NCI-H128 (cell line): ENCODE data around the gene SLC2A3.
A peak's percentile ranks its signal among the peaks of the same experiment; 100 is the strongest.
"Not testable (repeated sequence)": the region's sequence is repeated elsewhere in the genome, so short reads cannot be mapped to it uniquely, and the experiment has no call there.

Source experiments
- DNase-seq: peaks from one replicate; lab custom pipeline; 2025; ENCODE audit not compliant: unreplicated experiment; lab: John Stamatoyannopoulos, UW

The SLC2A3 gene

DNA sequence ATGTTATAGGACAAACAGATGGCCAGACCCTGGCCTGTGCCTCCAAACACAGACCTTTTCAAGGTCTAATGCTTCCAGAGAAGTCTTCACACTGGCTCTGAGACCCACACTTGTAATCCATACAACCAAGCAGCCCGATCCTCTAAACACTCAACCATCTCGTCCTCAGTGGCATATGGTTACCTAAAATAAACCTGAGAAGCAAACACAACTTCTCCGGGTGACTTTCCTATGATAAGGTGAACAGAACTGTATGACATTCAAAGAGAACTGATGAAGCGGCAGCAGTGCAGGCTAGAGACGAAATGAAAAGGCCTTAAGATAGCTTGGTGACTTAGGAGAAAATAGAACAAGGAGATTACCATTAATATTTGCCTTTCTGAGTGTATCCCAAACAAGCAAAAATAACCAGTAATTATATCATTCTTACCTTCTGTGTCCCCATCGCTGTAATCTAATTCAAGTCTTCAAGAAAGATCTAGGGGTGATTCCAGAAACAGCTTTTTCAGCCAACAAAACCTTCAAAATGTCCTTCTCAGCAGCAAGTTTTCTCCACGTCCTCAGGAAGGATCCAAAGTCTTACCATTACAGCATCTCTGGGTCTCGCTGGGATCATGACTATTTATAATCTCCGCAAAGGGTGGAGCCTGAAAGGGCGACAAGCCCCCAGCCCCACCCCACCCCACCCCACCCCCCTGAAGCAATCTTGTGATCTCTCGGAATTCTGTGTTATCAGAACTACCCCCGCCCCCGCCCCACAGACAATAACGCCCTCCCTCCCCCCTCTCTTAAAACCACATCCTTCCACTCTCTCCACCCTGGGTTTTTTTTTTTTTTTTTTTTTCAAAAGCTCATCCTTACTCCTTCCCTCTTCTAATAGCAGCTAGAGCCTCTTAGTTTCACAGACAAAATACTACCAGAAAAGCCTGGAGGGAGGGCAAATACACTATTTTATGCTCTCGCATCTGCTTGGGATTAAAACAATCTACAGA, at the start of gene SLC2A3:
Gene SLC2A3 (minus strand): TSS at position 598 of the 992 bp plus-strand sequence. CDS start 153 bp downstream, at position 445.
- peak; percentile 61 for DNase-seq

GRCh38 chr12:7984900-7985299, 48.9 kb upstream of the SLC2A3 start:
- DNase-seq = no peak

DNA sequence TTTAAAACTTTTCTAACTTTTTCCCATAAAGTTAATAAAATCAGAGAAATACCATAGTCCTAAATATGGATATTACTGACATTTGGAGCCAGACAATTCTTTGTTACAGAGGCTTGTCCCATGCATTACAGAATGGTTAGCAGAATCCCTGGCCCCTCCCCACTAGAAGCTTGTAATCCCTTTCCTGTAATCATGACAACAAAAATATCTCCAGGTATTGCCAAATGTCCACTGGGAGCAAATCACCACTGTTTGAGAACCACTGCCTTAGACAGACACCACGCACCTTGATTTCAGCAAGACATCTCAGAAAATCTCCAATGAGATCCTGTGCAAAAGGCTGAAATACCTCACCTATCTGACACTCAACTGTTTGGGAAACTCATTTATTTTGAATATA, 47.5 kb upstream of the SLC2A3 start:
- not testable (repeated sequence) for DNase-seq

- DNase-seq = not testable (repeated sequence)
These were observed 47.0 kb upstream of the SLC2A3 start for GRCh38 chr12:7983019-7983418.

DNA sequence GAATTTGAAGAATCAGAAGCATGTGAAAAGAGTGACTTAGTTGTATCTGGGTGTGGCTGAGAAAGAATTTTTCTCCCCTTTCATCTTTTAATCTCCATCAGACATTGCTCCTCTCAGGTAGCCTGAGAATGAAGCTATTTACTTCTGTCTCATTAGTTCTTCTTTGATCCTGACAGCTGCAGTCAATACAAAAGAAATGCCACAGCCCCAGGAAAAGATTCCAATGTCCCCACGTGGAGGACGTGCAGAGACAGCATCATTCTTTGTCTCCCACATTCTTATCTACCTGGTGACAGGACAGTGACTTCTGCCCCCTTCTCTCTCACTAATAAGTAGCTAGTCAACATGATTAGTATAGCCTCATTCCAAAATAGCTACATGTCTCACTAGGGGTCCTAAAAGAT, 46.3 kb upstream of the SLC2A3 start:
- not testable (repeated sequence) for DNase-seq

GRCh38 chr12:7981446-7981845, 45.5 kb upstream of the SLC2A3 start:
- no peak for DNase-seq

DNA sequence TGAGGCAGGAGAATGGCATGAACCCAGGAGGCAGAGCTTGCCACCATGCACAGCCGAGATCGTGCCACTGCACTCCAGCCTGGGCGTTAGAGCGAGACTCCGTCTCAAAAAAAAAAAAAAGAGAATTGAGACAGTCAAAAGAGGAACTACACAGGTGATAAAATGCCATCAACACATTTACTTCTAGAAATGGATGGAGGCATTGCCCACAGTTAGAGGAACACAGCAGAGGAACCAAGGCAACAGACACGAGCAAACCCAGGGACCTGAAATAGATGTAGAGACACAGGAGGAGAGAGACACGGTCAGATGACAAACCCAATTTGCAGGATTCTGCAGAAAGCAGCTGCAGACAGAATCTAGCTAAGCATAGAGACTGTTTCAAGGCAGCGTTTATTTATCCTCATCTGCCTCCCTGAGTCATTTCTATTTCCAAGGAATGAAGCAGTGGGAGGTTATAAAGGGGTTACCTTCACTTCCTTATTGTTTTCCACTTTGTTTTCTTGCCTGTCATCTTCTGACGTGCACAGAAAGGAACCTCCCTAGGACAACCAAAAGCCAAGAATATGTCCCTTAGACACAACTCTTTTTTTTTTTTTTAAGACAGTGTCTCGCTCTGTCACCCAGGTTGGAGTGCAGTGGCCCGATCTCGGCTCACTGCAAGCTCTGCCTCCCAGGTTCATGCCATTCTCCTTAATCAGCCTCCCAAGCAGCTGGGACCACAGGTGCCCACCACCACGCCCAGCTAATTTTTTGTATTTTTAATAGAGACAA, 41.6 kb upstream of the SLC2A3 start:
- DNase-seq = not testable (repeated sequence)

GRCh38 chr12:7973457-7973825, 37.5 kb upstream of the SLC2A3 start:
- DNase-seq = no peak

DNA sequence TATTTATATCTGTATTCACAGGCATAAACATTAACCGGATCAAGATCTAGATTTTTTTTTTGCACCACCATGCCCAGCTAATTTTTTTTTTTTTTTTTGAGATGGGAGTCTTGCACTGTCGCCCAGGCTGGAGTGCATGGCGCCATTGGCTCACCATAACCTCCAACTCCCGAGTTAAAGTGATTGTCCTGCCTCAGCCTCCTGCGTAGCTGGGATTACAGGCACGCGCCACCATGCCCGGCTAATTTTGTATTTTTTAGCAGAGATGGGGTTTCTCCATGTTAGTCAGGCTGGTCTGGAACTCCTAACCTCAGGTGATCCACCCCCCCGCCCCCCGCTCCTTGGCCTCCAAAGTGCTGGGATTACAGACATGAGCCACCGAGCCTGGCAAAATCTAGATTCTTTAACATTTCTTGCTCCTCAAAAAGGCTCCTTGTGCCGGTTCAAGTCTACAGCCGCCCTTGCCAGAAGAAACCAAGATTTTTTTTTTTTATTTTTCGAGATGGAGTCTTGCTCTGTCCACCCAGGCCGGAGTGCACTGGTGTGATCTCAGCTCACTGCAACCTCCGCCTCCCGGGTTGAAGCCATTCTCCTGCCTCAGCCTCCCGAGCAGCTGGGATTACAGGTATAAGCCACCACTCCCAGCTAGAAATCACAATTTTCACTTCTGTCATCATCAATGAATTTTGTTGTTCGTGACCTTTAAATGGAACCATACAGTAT, 36.9 kb upstream of the SLC2A3 start:
- no peak for DNase-seq

DNA sequence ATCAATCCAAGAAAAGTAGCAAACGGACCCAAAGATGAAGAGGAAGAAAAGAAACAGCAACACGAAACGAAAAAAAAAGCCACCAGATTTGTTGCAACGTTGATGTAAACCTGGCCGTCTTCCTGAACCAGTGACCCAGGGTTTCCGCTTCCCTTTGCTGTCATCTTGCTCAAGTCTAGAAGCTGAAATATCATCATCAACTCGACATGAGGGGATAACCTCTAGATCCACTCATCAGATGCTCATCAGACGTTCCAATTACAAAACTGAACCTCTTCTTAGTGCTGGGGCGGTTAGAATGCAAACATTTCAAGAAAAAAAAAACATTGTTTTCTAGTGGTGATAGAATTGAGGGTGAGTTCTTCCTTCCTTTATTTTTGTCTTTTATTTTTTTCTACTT, 36.3 kb upstream of the SLC2A3 start:
- not testable (repeated sequence) for DNase-seq

- DNase-seq = not testable (repeated sequence)
These were observed 35.8 kb upstream of the SLC2A3 start for GRCh38 chr12:7971765-7972164.

DNA sequence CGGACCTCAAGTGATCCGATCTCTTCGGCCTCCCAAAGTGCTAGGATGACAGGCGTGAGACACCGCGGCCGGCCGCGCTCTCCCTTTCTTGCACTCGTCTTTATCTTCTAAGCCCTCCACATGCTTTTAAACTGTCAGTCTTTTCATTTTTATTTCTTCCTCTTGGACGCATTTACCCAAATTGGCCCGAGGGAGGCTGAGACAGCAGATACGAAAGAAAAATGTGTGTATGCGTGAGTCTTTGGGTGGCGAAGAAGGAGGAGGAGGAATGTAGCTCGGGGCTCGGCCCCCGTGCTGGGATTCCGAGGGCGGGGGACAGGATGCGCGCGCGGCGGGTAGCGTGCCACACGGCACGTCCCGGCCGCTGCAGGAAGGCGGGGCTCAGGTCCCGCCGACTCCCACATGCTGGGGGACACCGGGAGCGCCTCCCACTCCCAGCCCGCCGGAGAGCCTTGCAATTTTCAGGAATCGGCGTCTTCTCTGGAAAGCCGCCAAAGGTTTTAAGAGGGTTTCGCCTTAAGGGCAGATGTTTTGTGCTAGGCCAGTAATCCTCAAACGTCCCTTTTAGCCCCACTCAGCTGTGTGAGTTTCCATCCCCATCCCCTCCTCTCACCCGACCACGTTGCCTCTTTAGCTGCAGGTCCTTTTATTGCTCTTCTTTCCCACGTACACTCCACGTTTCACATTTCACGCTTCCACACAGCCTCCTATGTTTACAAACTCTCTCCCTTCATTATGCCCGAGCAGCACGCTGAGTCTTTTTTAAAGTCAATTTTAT, 34.7 kb upstream of the SLC2A3 start:
- peak; percentile 96 for DNase-seq

DNA sequence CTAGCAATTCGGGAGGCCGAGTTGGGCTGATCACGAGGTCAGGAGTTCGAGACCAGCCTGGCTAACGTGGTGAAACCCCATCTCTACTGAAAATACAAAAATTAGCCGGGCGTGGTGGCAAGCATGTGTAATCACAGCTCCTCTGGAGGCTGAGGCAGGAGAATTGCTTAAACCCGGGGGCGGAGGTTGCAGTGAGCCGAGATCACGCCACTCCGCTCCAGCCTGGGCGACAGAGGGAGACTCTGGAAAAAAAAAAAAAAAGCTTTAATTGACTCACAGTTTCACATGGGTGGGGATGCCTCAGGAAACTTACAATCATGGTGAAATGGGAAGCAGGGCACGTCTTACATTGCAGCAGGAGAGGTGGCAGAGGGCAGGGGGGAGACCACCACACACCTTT, 30.6 kb upstream of the SLC2A3 start:
- no peak for DNase-seq

DNA sequence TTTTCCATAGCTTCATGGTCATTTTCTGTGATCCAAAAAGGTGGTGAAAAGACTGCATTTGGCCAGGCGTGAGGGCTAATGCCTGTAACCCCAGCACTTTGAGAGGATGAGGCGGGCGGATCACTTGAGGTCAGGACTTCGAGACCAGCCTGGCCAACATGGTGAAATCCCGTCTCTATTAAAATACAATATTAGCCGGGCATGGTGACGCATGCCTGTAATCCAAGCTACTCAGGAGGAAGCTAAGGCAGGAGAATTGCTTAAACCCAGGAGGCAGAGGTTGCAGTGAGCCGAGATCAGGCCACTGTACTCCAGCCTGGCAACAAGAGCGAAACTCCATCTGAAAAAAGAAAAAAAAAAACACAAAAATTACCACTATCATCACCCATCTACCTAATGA, 28.7 kb upstream of the SLC2A3 start:
- DNase-seq = not testable (repeated sequence)

- DNase-seq = no peak
These were observed 25.6 kb upstream of the SLC2A3 start for GRCh38 chr12:7961395-7962178.

DNA sequence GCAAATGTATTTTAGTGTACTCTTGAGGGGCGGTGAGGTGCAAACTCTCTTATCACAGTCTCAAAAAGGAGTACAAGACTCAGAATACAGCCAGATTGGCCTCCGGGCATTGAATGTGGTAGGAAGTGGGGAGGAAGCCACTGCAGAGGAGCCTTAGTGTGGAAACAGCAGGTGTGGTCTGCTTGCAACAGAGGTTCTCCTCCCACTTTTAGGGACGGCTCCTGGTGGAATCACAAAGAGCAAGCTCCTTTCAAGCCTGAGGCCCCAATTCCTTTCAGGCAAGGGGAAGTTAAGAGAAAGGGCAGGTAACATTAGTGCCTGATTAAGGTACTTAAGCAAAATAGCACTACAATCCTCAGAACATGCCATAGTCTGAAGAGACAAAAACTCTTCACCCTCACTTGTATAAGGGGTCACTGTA, 23.7 kb upstream of the SLC2A3 start:
- DNase-seq = no peak

- DNase-seq = no peak
These were observed 23.3 kb upstream of the SLC2A3 start for GRCh38 chr12:7959278-7959677.

DNA sequence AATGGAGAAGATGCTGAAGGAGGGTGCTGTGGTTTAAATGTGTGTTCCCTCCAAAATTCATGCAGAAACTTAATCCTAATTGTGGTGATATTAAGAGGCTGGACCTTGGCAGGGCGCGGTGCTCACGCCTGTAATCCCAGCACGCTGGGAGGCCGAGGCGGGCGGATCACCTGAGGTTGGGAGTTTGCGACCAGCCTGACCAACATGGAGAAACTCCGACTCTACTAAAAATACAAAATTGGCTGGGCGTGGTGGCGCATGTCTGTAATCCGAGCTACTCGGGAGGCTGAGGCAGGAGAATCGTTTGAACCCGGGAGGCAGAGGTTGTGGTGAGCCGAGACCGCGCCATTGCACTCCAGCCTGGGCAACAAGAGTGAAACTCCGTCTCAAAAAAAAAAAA, 18.9 kb upstream of the SLC2A3 start:
- DNase-seq = not testable (repeated sequence)

DNA sequence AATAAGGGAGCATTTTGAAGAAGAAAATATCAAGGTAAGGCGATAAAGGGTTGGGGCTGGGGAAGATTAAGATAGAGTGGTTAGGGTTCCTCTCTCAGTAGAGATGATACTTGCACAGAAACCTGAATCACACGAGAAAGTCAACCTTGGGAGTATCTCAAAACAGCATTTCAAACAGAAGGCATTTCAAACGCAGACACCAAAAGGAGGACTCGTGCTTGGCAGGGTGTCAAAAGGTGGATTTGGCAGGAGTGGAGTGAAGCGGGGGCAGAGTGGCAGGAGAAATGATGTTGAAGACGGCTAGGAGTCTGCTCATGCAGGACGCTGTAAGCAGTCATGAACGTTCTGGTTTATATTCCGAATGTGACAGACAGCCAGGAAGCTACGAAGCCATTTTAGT, 18.4 kb upstream of the SLC2A3 start:
- not testable (repeated sequence) for DNase-seq

GRCh38 chr12:7953912-7954311, 17.9 kb upstream of the SLC2A3 start:
- not testable (repeated sequence) for DNase-seq
